ENCODE results near the gene SEC16B.
A peak's percentile ranks its signal among the peaks of the same experiment; 100 is the strongest.

Gene SEC16B

DNA sequence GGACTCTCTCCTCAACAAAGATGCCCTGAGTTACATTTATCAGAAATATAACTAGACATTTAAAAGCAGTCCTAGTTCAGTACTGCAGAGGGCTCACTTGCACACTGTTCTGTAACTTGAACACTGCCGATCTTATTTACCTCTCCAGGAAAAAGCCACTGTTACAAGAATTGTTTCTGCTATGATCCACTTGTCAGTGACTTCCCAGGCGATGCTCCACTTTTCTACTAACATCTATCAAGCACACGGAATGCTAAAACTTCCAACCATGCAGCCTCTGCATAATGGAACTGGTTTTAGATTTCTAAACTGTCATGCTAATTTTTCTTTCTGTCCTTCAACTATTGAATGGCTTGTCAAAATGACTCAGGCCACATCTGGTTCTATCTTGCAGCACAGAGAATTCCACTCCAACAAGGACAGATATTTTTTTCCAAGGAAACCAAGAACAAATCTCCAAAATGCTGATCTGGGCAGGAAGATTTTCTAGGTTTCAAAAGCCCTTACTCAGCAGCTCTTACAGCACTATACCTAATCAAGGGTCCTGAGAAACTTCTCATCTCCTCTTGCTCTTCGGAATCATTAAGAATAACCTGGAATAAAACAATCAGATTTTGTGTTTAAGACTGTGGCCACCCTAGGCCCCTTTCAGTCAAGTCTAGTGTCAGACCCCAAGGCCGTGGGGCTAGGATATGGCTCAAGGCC, 9.9 kb downstream of the SEC16B start:
- peak; percentile 93 for ATAC-seq
- no peak for TF ChIP-seq BACH2 (CRISPR knock-in tag; IDR thresholded peaks at IDR 0.05; ENCODE audit: borderline replicate concordance)
- no peak for TF ChIP-seq ARNTL (CRISPR knock-in tag; IDR thresholded peaks at IDR 0.05; ENCODE audit: borderline replicate concordance, low read depth)
- TF ChIP-seq, protein P1, sequence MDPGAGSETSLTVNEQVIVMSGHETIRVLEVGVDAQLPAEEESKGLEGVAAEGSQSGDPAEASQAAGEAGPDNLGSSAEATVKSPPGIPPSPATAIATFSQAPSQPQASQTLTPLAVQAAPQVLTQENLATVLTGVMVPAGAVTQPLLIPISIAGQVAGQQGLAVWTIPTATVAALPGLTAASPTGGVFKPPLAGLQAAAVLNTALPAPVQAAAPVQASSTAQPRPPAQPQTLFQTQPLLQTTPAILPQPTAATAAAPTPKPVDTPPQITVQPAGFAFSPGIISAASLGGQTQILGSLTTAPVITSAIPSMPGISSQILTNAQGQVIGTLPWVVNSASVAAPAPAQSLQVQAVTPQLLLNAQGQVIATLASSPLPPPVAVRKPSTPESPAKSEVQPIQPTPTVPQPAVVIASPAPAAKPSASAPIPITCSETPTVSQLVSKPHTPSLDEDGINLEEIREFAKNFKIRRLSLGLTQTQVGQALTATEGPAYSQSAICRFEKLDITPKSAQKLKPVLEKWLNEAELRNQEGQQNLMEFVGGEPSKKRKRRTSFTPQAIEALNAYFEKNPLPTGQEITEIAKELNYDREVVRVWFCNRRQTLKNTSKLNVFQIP (CRISPR knock-in tag; IDR thresholded peaks at IDR 0.05; ENCODE audit: borderline replicate concordance, low read depth), result no peak
- no peak for TF ChIP-seq ISL1 (CRISPR knock-in tag; IDR thresholded peaks at IDR 0.05)
- TF ChIP-seq, protein P2, sequence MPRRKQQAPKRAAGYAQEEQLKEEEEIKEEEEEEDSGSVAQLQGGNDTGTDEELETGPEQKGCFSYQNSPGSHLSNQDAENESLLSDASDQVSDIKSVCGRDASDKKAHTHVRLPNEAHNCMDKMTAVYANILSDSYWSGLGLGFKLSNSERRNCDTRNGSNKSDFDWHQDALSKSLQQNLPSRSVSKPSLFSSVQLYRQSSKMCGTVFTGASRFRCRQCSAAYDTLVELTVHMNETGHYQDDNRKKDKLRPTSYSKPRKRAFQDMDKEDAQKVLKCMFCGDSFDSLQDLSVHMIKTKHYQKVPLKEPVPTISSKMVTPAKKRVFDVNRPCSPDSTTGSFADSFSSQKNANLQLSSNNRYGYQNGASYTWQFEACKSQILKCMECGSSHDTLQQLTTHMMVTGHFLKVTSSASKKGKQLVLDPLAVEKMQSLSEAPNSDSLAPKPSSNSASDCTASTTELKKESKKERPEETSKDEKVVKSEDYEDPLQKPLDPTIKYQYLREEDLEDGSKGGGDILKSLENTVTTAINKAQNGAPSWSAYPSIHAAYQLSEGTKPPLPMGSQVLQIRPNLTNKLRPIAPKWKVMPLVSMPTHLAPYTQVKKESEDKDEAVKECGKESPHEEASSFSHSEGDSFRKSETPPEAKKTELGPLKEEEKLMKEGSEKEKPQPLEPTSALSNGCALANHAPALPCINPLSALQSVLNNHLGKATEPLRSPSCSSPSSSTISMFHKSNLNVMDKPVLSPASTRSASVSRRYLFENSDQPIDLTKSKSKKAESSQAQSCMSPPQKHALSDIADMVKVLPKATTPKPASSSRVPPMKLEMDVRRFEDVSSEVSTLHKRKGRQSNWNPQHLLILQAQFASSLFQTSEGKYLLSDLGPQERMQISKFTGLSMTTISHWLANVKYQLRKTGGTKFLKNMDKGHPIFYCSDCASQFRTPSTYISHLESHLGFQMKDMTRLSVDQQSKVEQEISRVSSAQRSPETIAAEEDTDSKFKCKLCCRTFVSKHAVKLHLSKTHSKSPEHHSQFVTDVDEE (CRISPR knock-in tag; IDR thresholded peaks at IDR 0.05), result no peak
- TF ChIP-seq, protein P3, sequence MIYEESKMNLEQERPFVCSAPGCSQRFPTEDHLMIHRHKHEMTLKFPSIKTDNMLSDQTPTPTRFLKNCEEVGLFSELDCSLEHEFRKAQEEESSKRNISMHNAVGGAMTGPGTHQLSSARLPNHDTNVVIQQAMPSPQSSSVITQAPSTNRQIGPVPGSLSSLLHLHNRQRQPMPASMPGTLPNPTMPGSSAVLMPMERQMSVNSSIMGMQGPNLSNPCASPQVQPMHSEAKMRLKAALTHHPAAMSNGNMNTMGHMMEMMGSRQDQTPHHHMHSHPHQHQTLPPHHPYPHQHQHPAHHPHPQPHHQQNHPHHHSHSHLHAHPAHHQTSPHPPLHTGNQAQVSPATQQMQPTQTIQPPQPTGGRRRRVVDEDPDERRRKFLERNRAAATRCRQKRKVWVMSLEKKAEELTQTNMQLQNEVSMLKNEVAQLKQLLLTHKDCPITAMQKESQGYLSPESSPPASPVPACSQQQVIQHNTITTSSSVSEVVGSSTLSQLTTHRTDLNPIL (CRISPR knock-in tag; IDR thresholded peaks at IDR 0.05; ENCODE audit: low read depth), result no peak
- no peak for TF ChIP-seq PPARA (CRISPR knock-in tag; IDR thresholded peaks at IDR 0.05; ENCODE audit: borderline replicate concordance)
- no peak for TF ChIP-seq TOX (CRISPR knock-in tag; IDR thresholded peaks at IDR 0.05; ENCODE audit: borderline replicate concordance)
- no peak for TF ChIP-seq ZC3H10 (CRISPR knock-in tag; IDR thresholded peaks at IDR 0.05)
- no peak for TF ChIP-seq CSDC2 (CRISPR knock-in tag; IDR thresholded peaks at IDR 0.05)
- TF ChIP-seq SNAI2 (CRISPR knock-in tag; IDR thresholded peaks at IDR 0.05), result no peak
- no peak for TF ChIP-seq TCF4 (CRISPR knock-in tag; IDR thresholded peaks at IDR 0.05; ENCODE audit: borderline replicate concordance)
- TF ChIP-seq ZNF565 (CRISPR knock-in tag; conservative IDR thresholded peaks at IDR 0.05; ENCODE audit: low read depth), result no peak
- no peak for TF ChIP-seq ESRRG (CRISPR knock-in tag; IDR thresholded peaks at IDR 0.05)
- TF ChIP-seq ZNF8 (CRISPR knock-in tag; IDR thresholded peaks at IDR 0.05), result no peak

DNA sequence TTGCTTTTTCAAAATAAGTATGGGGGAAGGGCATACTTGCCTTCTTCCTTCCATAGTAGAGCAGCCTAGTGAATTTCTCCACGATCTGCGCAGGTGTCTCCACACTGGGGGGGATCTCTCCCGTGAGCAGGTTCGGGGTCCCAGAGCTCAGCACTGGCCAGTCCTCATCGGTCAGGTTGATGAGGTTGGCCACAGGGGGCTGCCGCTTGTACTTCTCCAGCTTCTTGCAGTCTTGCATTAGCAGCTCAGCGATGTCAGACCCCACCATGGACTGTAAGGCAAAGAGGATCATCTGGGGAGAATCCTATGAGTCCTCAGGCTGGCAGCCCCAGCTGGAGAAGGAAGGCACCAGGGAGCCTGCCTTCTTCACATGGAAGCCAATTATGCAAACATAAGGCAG, 11.8 kb downstream of the SEC16B start:
- ATAC-seq, result no peak
- TF ChIP-seq SNAI2 (CRISPR knock-in tag; IDR thresholded peaks at IDR 0.05), result no peak
- TF ChIP-seq, protein P2 (CRISPR knock-in tag; IDR thresholded peaks at IDR 0.05), result no peak
- no peak for TF ChIP-seq ARNTL (CRISPR knock-in tag; IDR thresholded peaks at IDR 0.05; ENCODE audit: borderline replicate concordance, low read depth)
- no peak for TF ChIP-seq ZNF8 (CRISPR knock-in tag; IDR thresholded peaks at IDR 0.05)
- TF ChIP-seq BACH2 (CRISPR knock-in tag; IDR thresholded peaks at IDR 0.05; ENCODE audit: borderline replicate concordance), result no peak
- TF ChIP-seq, protein P1 (CRISPR knock-in tag; IDR thresholded peaks at IDR 0.05; ENCODE audit: borderline replicate concordance, low read depth), result no peak
- TF ChIP-seq TOX (CRISPR knock-in tag; IDR thresholded peaks at IDR 0.05; ENCODE audit: borderline replicate concordance), result no peak

DNA sequence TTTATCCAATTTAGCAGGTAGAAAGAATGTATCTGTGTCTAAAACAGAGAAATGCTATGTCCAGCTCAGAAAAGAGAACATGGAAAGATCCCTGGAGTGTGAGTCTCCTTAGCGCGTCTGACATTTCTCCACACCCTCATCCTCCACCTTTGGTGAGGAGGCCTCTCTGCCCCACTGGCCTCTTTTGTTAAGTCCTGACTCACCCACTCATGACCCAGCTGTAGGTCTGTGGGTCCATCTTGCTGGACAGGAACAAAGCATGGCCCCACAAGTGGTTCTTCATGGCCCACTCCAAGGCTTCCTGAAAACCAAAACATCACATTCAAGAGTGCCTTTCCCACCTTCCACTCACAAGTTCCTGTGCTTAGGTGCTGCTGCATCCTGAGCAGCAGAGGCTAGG, 15.8 kb downstream of the SEC16B start:
- no peak for ATAC-seq
- TF ChIP-seq TOX (CRISPR knock-in tag; IDR thresholded peaks at IDR 0.05; ENCODE audit: borderline replicate concordance) (no peak), RARB (CRISPR knock-in tag; IDR thresholded peaks at IDR 0.05) (no peak), GLIS3 (CRISPR knock-in tag; IDR thresholded peaks at IDR 0.05) (no peak), ZNF8 (CRISPR knock-in tag; IDR thresholded peaks at IDR 0.05) (no peak), ZFP30 (CRISPR knock-in tag; IDR thresholded peaks at IDR 0.05) (no peak), ESRRG (CRISPR knock-in tag; IDR thresholded peaks at IDR 0.05) (no peak), ARNTL (CRISPR knock-in tag; IDR thresholded peaks at IDR 0.05; ENCODE audit: borderline replicate concordance, low read depth) (no peak)
- TF ChIP-seq, protein P4, sequence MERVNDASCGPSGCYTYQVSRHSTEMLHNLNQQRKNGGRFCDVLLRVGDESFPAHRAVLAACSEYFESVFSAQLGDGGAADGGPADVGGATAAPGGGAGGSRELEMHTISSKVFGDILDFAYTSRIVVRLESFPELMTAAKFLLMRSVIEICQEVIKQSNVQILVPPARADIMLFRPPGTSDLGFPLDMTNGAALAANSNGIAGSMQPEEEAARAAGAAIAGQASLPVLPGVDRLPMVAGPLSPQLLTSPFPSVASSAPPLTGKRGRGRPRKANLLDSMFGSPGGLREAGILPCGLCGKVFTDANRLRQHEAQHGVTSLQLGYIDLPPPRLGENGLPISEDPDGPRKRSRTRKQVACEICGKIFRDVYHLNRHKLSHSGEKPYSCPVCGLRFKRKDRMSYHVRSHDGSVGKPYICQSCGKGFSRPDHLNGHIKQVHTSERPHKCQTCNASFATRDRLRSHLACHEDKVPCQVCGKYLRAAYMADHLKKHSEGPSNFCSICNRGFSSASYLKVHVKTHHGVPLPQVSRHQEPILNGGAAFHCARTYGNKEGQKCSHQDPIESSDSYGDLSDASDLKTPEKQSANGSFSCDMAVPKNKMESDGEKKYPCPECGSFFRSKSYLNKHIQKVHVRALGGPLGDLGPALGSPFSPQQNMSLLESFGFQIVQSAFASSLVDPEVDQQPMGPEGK (CRISPR knock-in tag; IDR thresholded peaks at IDR 0.05; ENCODE audit: borderline replicate concordance), result no peak
- TF ChIP-seq, protein P1 (CRISPR knock-in tag; IDR thresholded peaks at IDR 0.05; ENCODE audit: borderline replicate concordance, low read depth), result no peak
- TF ChIP-seq, protein P5, sequence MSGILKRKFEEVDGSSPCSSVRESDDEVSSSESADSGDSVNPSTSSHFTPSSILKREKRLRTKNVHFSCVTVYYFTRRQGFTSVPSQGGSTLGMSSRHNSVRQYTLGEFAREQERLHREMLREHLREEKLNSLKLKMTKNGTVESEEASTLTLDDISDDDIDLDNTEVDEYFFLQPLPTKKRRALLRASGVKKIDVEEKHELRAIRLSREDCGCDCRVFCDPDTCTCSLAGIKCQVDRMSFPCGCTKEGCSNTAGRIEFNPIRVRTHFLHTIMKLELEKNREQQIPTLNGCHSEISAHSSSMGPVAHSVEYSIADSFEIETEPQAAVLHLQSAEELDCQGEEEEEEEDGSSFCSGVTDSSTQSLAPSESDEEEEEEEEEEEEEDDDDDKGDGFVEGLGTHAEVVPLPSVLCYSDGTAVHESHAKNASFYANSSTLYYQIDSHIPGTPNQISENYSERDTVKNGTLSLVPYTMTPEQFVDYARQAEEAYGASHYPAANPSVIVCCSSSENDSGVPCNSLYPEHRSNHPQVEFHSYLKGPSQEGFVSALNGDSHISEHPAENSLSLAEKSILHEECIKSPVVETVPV (CRISPR knock-in tag; IDR thresholded peaks at IDR 0.05), result no peak
